Right cardiac atrium (tissue), 5 donors: ENCODE data around the gene SCG3. TPM values are rescaled to one million over a fixed set of nuclear protein-coding genes. Genes with fewer than 3 reads are reported as not detected.

Source experiments
- ATAC-seq, 2 donors: fragments of 200-7000 bp; cut with Tn5 transposase; one replicate each; pipeline versions ENCODE4 v1.8.0 to v1.9.1; 2020; ENCODE audit warnings: moderate library complexity in 2 of 2, mild to moderate bottlenecking in 1 of 2
- DNase-seq, 3 donors: peaks; one replicate each; pipeline ENCODE4 v3.0.0-alpha.2; 2020
- H3K27ac ChIP-seq: one replicate; pipeline ENCODE4 v1.5.1; 2013; ENCODE audit warnings: mild to moderate bottlenecking, low read length, control low read depth, moderate library complexity
- H3K27me3 ChIP-seq: one replicate; pipeline ENCODE4 v1.6.1; 2013; ENCODE audit not compliant: control insufficient read depth, insufficient read depth
- H3K4me1 ChIP-seq: one replicate; pipeline ENCODE4 v1.6.1; 2013; ENCODE audit warnings: low read length; ENCODE audit not compliant: control insufficient read depth, insufficient read depth
- H3K4me3 ChIP-seq: one replicate; pipeline ENCODE4 v1.5.1; 2013; ENCODE audit warnings: low read length, control low read depth
- H3K9me3 ChIP-seq: one replicate; pipeline ENCODE4 v1.6.1; 2013; ENCODE audit warnings: low read length; ENCODE audit not compliant: control insufficient read depth
- WGBS: extraction: QIAGEN DNeasy Blood & Tissue Kit; methylation state at CpG from one replicate; pipeline ENCODE4 v1.1.7; 2013; 5-methylcytosine and 5-hydroxymethylcytosine counted together
- intact Hi-C, 4 donors: fragments of 100-400 bp; cut with DNase I; formaldehyde crosslinking; loops; one replicate each; pipeline versions ENCODE4 v1.11.0 to v1.14.0; 2022 to 2023
- polyA plus RNA-seq: library from polyadenylated mRNA; stranded (reverse); fragments of 200-250 nt; gene quantifications from one replicate; pipeline ENCODE4 v1.2.3, GENCODE V29; 2013
- total RNA-seq, 4 donors: library from RNA; stranded (reverse); fragmentation: NEBNext Ultra II Directional; extraction: Animal tissue kit (Norgen Biotek cat#: 25700); gene quantifications; one replicate each; pipeline ENCODE4 v1.2.1, GENCODE V29; 2021
- donor health status: healthy with polysubstance abuse.
- donor health status: DM: no; HTN: yes; CAD: no.
- donor health status: DM: no; HTN: no; CAD: no.
- donor health status: DM: no; HTN: yes; CAD: no; lungs with severe emphysema.
- donor health status: DM: yes; HTN: yes; CAD: no.

Gene SCG3
- total and polyA plus RNA-seq, 5 donors = 0.07 to 0.15 TPM; not detected in 3

GRCh38 chr15:51680321-51680720 lies 982 bp upstream of the SCG3 start:
- ATAC-seq = no peak
- no peaks in the 10 kb centered on the region for H3K4me1 ChIP-seq
- no peaks in the 10 kb centered on the region for H3K27me3 ChIP-seq

DNA sequence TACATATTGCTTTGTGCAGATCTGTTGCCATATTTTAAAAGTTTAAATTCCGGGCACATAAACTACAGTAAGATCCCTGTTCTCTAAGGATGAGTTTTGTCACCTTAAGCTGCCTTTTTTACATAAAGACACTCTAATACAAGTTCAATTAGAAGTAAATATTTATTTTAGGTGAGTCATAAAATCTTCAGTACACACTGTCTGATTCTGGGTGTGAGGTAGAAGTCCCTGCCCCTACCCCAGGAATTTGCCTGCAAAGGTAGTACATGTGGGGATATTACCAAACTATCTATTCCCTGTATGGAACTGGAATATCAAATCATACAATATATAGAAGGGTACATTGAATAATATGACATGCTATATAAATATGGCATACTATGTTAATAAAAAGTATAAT lies 6.3 kb downstream of the SCG3 start:
- Histone ChIP-seq H3K9me3 (no peaks in the 10 kb centered on the region), H3K27ac (no peak overlapping the region), H3K4me3 (no peak overlapping the region), H3K4me1 (no peaks in the 10 kb centered on the region), H3K27me3 (no peaks in the 10 kb centered on the region)
- intact Hi-C loops = no loop called here
- ATAC-seq = no peak
- DNase-seq = no peak
- WGBS = 41% methylated on average over 1 of the region's 1 CpG

More at GRCh38 chr15:51680321-51680720, 982 bp upstream of the SCG3 start:
- 40% methylated on average over 2 of the region's 2 CpGs for WGBS
- no peak overlapping the region for H3K27ac ChIP-seq
- H3K9me3 ChIP-seq = no peaks in the 10 kb centered on the region
- intact Hi-C loops = no loop called here
- no peak overlapping the region for H3K4me3 ChIP-seq
- DNase-seq = no peak

GRCh38 chr15:51688863-51689262 lies 7.6 kb downstream of the SCG3 start:
- intact Hi-C loops = no loop called here
- WGBS = 59% methylated on average over 2 of the region's 2 CpGs
- Histone ChIP-seq H3K27ac (no peak overlapping the region), H3K9me3 (no peaks in the 10 kb centered on the region), H3K4me1 (no peaks in the 10 kb centered on the region), H3K27me3 (no peaks in the 10 kb centered on the region), H3K4me3 (no peak overlapping the region)
- no peak for ATAC-seq
- DNase-seq = no peak

GRCh38 chr15:51692154-51692553 lies 10.9 kb downstream of the SCG3 start:
- intact Hi-C loops = no loop called here
- no peaks in the 10 kb centered on the region for H3K9me3 ChIP-seq
- H3K27me3 ChIP-seq = no peaks in the 10 kb centered on the region
- no peak overlapping the region for H3K27ac ChIP-seq
- DNase-seq (no peak), ATAC-seq (no peak)
- no peaks in the 10 kb centered on the region for H3K4me1 ChIP-seq
- no peak overlapping the region for H3K4me3 ChIP-seq
- 63% methylated on average over 3 of the region's 3 CpGs for WGBS

DNA sequence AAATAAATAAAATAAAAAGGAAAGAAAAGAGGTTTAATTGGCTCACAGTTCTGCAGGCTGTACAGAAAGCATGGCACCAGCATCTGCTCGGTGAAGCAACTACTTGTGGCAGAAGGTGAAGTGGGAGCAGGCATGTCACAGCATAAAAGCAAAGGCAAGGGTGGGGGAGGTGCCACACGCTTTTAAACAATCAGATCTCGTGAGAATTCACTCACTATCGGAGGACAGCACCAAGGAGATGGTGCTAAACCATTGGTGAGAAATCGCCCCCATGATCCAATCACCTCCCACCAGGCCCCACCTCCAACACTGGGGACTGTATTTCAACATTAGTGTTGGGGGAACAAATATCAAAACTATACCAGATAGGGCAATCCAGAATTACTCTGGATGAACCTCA lies 15.3 kb downstream of the SCG3 start:
- Histone ChIP-seq H3K9me3 (no peaks in the 10 kb centered on the region), H3K27me3 (no peaks in the 10 kb centered on the region), H3K4me3 (no peak overlapping the region), H3K4me1 (no peaks in the 10 kb centered on the region), H3K27ac (no peak overlapping the region)
- DNase-seq = no peak
- 76% methylated on average over 5 of the region's 5 CpGs for WGBS
- intact Hi-C loops = no loop called here
- ATAC-seq = no peak

DNA sequence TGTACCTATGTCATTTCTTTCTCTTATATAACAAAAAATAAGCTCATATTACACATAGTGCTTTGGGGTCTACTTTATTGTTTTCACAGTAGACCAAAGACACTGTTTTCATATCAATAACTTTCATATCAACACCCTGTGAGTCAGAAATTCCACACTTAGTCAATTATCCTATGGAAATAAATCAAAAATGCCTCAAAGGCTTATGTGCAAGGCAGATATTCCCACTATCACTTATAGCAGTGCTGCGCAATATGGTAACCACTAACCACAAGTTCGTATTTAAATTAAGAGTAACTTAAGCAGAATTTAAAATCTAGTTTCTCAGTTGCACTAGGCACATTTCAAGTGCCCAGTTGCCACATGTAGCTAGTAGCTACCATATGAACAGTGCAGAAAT lies 15.9 kb downstream of the SCG3 start:
- Histone ChIP-seq H3K4me3 (no peak overlapping the region), H3K4me1 (no peaks in the 10 kb centered on the region), H3K9me3 (no peaks in the 10 kb centered on the region), H3K27ac (no peak overlapping the region), H3K27me3 (no peaks in the 10 kb centered on the region)
- no peak for DNase-seq
- intact Hi-C loops = no loop called here
- 94% methylated on average over 2 of the region's 2 CpGs for WGBS
- ATAC-seq = no peak

- Histone ChIP-seq H3K4me1 (no peaks in the 10 kb centered on the region), H3K9me3 (no peaks in the 10 kb centered on the region), H3K27me3 (no peaks in the 10 kb centered on the region), H3K4me3 (no peak overlapping the region), H3K27ac (no peak overlapping the region)
- ATAC-seq (no peak), DNase-seq (no peak)
- 95% methylated on average over 1 of the region's 1 CpG for WGBS
- intact Hi-C loops = no loop called here
These were observed 18.1 kb downstream of the SCG3 start for GRCh38 chr15:51699373-51699772.

DNA sequence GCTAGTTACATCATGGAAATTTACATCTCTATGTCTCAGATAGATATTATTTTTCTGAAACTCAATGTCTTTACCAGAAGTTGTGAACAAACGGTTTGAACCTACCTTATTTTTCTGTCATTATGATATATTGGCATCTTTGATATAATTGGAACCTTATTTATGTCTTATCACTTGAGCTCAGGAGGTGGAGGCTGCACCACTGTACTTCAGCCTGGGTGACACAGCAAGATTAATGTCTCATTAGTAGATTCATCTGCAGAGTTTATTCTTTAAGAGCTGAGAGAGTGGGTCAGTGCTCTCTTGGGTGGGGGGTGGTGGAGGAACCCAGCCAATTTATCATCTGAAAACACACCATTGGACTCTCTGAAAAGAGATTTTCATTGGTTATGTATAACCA lies 21.4 kb downstream of the SCG3 start:
- Histone ChIP-seq H3K4me1 (peaks cover 1% of the 10 kb centered on the region), H3K27ac (no peak overlapping the region), H3K4me3 (no peak overlapping the region), H3K27me3 (no peaks in the 10 kb centered on the region), H3K9me3 (no peaks in the 10 kb centered on the region)
- DNase-seq (no peak), ATAC-seq (no peak)
- 63% methylated on average over 1 of the region's 1 CpG for WGBS
- intact Hi-C loops = no loop called here

- intact Hi-C loops = no loop called here
- no peak overlapping the region for H3K4me3 ChIP-seq
- no peaks in the 10 kb centered on the region for H3K27me3 ChIP-seq
- no peak for DNase-seq
- H3K4me1 ChIP-seq = peaks cover 1% of the 10 kb centered on the region
- no peak for ATAC-seq
- no peaks in the 10 kb centered on the region for H3K9me3 ChIP-seq
- 53% methylated on average over 5 of the region's 5 CpGs for WGBS
- no peak overlapping the region for H3K27ac ChIP-seq
These were observed 25.0 kb downstream of the SCG3 start for GRCh38 chr15:51706291-51706690.

GRCh38 chr15:51706926-51707608 lies 25.8 kb downstream of the SCG3 start:
- intact Hi-C loops = no loop called here

GRCh38 chr15:51708013-51708412 lies 26.7 kb downstream of the SCG3 start:
- Histone ChIP-seq H3K4me1 (peaks cover 1% of the 10 kb centered on the region), H3K27ac (no peak overlapping the region), H3K9me3 (no peaks in the 10 kb centered on the region), H3K27me3 (no peaks in the 10 kb centered on the region), H3K4me3 (no peak overlapping the region)
- intact Hi-C loops = no loop called here
- no peak for ATAC-seq
- no peak for DNase-seq
- 48% methylated on average over 5 of the region's 5 CpGs for WGBS

More at GRCh38 chr15:51706926-51707608, 25.8 kb downstream of the SCG3 start:
- Histone ChIP-seq H3K4me1 (peaks cover 1% of the 10 kb centered on the region), H3K27ac (peak overlapping the region; percentile 37), H3K27me3 (no peaks in the 10 kb centered on the region), H3K4me3 (no peak overlapping the region), H3K9me3 (no peaks in the 10 kb centered on the region)
- ATAC-seq (no peak), DNase-seq (no peak)
- 55% methylated on average over 2 of the region's 2 CpGs for WGBS

GRCh38 chr15:51709031-51709430 lies 27.7 kb downstream of the SCG3 start:
- no peak overlapping the region for H3K4me3 ChIP-seq
- 95% methylated on average over 5 of the region's 5 CpGs for WGBS
- H3K4me1 ChIP-seq = peaks cover 1% of the 10 kb centered on the region

More at GRCh38 chr15:51709031-51709430, 27.7 kb downstream of the SCG3 start:
- Histone ChIP-seq H3K9me3 (no peaks in the 10 kb centered on the region), H3K27ac (no peak overlapping the region), H3K27me3 (no peaks in the 10 kb centered on the region)
- intact Hi-C loops = no loop called here
- DNase-seq (no peak), ATAC-seq (no peak)
